Muscle layer of duodenum (tissue), 2 donors: ENCODE data around the gene PRDM2.
"Not testable (repeated sequence)": the region's sequence is repeated elsewhere in the genome, so short reads cannot be mapped to it uniquely, and the experiment has no call there.

Source experiments
- H3K27ac ChIP-seq: one replicate; pipeline ENCODE4 v1.7.0; 2013; ENCODE audit warnings: mild to moderate bottlenecking, low read length
- H3K27me3 ChIP-seq: one replicate; pipeline ENCODE4 v1.7.0; 2013; ENCODE audit warnings: low read depth, mild to moderate bottlenecking, control low read depth, low read length
- H3K36me3 ChIP-seq, 2 donors: one replicate each; pipeline ENCODE4 v1.7.0; 2013; ENCODE audit warnings: low read length in 2 of 2, control low read depth in 1 of 2, mild to moderate bottlenecking in 1 of 2; ENCODE audit not compliant: insufficient read depth in 2 of 2, control insufficient read depth in 1 of 2
- H3K4me1 ChIP-seq, 2 donors: one replicate each; pipeline ENCODE4 v1.7.0; 2013; ENCODE audit warnings: low read length in 2 of 2, mild to moderate bottlenecking in 2 of 2, control low read depth in 1 of 2, moderate library complexity in 1 of 2; ENCODE audit not compliant: insufficient read depth in 2 of 2, control insufficient read depth in 1 of 2
- H3K4me3 ChIP-seq, 2 donors: one replicate each; pipeline ENCODE4 v1.7.0; 2013; ENCODE audit warnings: low read length in 2 of 2, low read depth in 1 of 2, mild to moderate bottlenecking in 1 of 2
- H3K9me3 ChIP-seq, 2 donors: one replicate each; pipeline ENCODE4 v1.7.0; 2013; ENCODE audit warnings: low read length in 2 of 2, control low read depth in 1 of 2, mild to moderate bottlenecking in 1 of 2; ENCODE audit not compliant: control insufficient read depth in 1 of 2
- donor health status: healthy.

The PRDM2 gene

DNA sequence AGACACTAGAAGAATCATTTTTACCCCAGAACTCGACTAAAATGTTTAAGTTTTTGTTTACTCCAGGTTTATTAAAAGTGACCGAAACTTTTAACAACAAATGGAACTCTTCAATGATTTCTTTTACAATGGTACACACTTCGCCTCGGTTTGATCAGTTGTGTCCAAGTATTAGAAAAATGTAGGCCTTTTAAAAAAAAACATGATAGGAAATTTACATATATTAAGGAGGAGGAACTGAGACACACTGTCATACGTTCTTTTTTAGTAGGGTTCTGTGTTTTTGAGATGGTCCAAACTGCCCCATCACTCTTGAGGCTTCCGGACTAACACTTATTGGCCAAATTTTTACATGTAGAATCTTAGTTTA is 1.3 kb downstream of the PRDM2 start:
- Histone ChIP-seq H3K9me3 (peaks cover 0 to 4% of the 10 kb centered on the region in 2 donors), H3K4me3 (peak overlapping the region; percentile 70 to 83), H3K36me3 (no peaks in the 10 kb centered on the region), H3K27ac (peak overlapping the region; percentile 79), H3K27me3 (no peaks in the 10 kb centered on the region), H3K4me1 (no peaks in the 10 kb centered on the region)

DNA sequence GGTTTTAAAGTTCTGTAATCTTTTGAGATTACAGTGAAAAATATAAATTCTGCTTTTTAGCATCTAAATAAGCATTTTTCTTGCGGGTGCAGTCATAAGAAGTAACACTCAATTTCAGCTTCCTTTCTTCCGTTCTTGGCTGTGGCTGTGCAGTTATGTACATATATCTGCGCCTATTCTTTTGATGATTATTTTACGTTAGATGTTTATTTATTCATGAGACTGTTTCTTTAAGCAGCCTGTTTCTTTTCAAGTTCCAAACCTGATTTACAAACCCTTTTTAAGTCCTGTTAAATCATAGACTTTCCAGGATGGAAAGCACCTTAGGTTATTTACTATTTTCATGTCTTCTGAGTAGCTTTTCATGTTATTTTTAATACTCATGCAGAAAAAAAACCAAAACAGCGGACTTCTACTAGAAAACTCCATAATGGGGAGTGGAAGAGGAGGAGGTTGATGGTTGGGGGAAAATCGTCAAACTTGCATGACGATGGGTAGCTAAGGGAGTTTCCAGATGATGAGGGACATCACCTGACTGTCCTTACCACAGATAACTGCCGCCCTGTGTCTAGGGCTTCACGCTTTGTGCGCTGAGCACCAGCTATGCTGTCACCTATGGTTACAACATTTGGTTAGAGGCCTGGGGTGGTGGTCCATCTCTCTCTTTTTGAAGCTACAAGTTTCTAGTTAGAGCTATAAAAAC is 2.6 kb downstream of the PRDM2 start:
- Histone ChIP-seq H3K27me3 (no peaks in the 10 kb centered on the region), H3K27ac (no peak overlapping the region), H3K9me3 (peaks cover 0 to 2% of the 10 kb centered on the region in 2 donors), H3K4me1 (peaks cover 0 to 4% of the 10 kb centered on the region in 2 donors), H3K4me3 (no peak overlapping the region), H3K36me3 (no peaks in the 10 kb centered on the region)

GRCh38 chr1:13703128-13703513 is 3.1 kb downstream of the PRDM2 start:
- H3K36me3 ChIP-seq, result no peaks in the 10 kb centered on the region
- peaks cover 0 to 4% of the 10 kb centered on the region in 2 donors for H3K4me1 ChIP-seq
- no peaks in the 10 kb centered on the region for H3K27me3 ChIP-seq
- H3K27ac ChIP-seq, result no peak overlapping the region
- H3K9me3 ChIP-seq, result no peaks in the 10 kb centered on the region
- no peak overlapping the region for H3K4me3 ChIP-seq

GRCh38 chr1:13703558-13704490 is 3.8 kb downstream of the PRDM2 start:
- H3K36me3 ChIP-seq, result no peaks in the 10 kb centered on the region
- H3K27me3 ChIP-seq, result no peaks in the 10 kb centered on the region
- peaks cover 0 to 4% of the 10 kb centered on the region in 2 donors for H3K4me1 ChIP-seq
- no peak overlapping the region for H3K27ac ChIP-seq
- no peaks in the 10 kb centered on the region for H3K9me3 ChIP-seq
- no peak overlapping the region for H3K4me3 ChIP-seq

DNA sequence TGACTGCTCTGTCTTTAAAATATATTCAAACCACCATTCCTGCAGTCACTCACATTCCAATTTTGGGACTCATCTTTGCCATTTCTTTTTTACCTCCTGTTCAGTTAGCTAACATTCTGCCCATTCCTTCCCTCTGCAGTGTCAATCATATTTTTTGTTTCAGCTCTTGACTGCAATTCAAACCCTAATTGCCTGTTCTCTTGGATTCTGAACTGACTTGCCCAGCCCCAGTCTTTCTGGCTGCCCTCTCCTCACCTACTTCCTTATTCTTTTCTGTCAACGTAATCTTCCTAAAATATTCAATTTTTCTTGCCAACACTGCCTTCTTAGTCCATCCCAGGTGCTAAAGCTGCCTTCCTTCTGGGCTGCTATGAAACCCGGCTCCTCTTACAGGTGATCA is 6.1 kb downstream of the PRDM2 start:
- H3K36me3 ChIP-seq, result no peaks in the 10 kb centered on the region
- no peak overlapping the region for H3K4me3 ChIP-seq
- H3K27me3 ChIP-seq, result no peaks in the 10 kb centered on the region
- no peaks in the 10 kb centered on the region for H3K9me3 ChIP-seq
- H3K4me1 ChIP-seq, result peaks cover 0 to 4% of the 10 kb centered on the region in 2 donors
- no peak overlapping the region for H3K27ac ChIP-seq

GRCh38 chr1:13707164-13707563 is 7.2 kb downstream of the PRDM2 start:
- Histone ChIP-seq H3K36me3 (no peaks in the 10 kb centered on the region), H3K4me3 (no peak overlapping the region), H3K9me3 (no peaks in the 10 kb centered on the region), H3K4me1 (peaks cover 0 to 4% of the 10 kb centered on the region in 2 donors), H3K27me3 (no peaks in the 10 kb centered on the region), H3K27ac (no peak overlapping the region)

DNA sequence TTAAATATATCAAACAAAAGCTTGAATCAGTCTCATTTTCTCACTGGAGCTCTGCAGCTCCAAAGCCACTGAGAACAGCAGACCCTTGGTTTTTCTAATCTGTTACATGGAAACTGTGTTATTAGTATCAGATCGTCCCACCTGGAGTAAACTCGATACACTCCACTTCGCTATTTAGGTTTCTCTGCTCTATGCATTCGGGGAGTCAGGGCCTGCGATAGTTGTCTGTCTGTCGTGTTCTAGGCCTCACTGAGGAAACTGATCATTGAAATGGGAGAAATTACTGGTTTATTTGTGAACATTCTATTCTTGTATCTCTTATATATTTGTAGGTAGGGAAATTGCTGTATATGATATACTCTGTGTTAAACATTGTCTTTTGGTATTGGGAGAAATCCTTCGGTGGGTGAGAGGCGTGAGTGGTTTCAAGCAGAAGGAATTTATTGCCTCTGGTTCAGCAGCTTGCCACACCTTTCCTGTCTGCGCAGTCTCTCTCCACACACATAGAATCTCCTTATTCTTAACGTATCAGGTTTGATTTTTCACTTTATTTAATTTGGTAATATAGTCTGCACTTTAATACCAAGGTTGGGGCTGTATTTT is 8.5 kb downstream of the PRDM2 start:
- H3K27ac ChIP-seq, result no peak overlapping the region

GRCh38 chr1:13710086-13710485 is 10.1 kb downstream of the PRDM2 start:
- no peaks in the 10 kb centered on the region for H3K36me3 ChIP-seq
- no peaks in the 10 kb centered on the region for H3K27me3 ChIP-seq
- no peak overlapping the region for H3K27ac ChIP-seq
- H3K9me3 ChIP-seq, result no peaks in the 10 kb centered on the region
- H3K4me1 ChIP-seq, result peaks cover 0 to 4% of the 10 kb centered on the region in 2 donors
- no peak overlapping the region for H3K4me3 ChIP-seq

More for the DNA sequence above, 8.5 kb downstream of the PRDM2 start:
- H3K27me3 ChIP-seq, result no peaks in the 10 kb centered on the region
- H3K9me3 ChIP-seq, result no peaks in the 10 kb centered on the region
- peaks cover 0 to 4% of the 10 kb centered on the region in 2 donors for H3K4me1 ChIP-seq
- H3K36me3 ChIP-seq, result no peaks in the 10 kb centered on the region
- H3K4me3 ChIP-seq, result no peak overlapping the region

DNA sequence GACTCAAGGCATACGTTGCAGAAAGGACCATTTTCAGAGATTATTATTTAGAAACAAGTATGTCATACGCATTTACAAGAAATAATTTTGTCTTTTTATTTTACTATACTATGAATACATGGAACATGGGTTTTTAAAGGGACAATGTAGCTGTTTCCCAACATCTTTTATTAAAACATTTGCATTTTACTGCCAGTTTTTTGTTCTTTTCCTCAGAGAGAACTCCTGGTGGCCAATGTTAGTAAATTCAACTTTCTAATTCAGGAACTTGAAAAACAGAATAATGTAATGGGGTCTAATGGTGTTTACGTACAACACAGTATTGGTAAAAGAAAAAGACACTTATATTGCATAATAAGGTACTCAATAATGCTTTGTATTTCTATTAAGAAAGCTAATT is 14.9 kb downstream of the PRDM2 start:
- H3K27me3 ChIP-seq, result no peaks in the 10 kb centered on the region
- no peak overlapping the region for H3K4me3 ChIP-seq
- no peaks in the 10 kb centered on the region for H3K4me1 ChIP-seq
- H3K27ac ChIP-seq, result no peak overlapping the region
- H3K9me3 ChIP-seq, result no peaks in the 10 kb centered on the region
- H3K36me3 ChIP-seq, result no peaks in the 10 kb centered on the region

DNA sequence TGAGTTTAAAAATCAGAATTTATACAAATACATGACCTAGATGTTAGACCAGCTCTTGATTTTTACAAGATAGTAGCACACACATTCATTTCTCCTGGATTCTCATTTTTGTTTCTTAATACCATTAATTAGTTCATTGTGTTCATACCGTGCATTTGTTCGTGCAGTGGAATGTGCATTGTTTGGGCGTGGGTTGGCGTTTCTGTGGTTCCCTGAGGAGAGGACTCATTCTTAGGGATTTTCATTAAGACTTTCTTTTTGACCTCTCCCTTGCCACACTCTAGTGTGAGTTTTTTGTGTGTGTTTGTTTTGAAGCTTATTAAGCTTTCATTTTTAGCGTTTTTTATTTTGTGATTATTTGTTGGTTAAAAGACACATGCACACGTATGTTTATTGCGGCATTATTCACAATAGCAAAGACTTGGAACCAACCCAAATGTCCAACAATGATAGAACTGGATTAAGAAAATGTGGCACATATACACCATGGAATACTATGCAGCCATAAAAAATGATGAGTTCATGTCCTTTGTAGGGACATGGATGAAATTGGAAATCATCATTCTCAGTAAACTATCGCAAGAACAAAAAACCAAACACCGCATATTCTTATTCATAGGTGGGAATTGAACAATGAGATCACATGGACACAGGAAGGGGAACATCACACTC is 15.8 kb downstream of the PRDM2 start:
- H3K36me3 ChIP-seq, H3K27ac ChIP-seq, H3K4me1 ChIP-seq, H3K27me3 ChIP-seq, H3K9me3 ChIP-seq, H3K4me3 ChIP-seq: not testable (repeated sequence)

DNA sequence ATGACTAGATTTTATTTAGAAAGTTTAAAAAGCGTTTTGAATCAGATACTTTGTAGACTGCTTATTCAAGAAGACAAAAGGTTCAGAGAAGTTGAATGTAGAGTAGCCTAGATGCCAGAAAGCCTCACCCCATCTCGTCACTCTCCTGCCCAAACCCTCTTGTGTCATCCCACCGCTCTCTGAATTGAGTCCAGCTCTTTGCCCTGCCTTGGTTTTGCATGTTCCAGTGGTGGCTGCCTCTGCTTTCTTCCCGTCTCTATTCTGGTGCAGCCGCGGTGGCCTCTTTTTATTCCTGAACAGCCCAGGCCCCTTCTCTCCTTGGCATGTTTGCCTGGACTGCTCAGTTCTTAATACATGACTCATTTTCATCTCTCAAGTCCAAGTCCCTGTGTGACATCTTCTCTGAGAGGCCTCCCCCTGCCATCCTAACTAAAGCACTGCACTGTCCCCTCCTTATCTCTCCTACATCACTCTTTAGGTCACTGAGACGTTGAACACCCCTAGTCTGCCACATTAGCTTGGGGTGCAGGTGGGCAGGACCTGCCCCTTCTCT is 22.9 kb downstream of the PRDM2 start:
- Histone ChIP-seq H3K27ac (no peak overlapping the region), H3K4me1 (no peaks in the 10 kb centered on the region), H3K27me3 (no peaks in the 10 kb centered on the region), H3K4me3 (no peak overlapping the region), H3K9me3 (no peaks in the 10 kb centered on the region), H3K36me3 (no peaks in the 10 kb centered on the region)
